HUES48 (cell line): ENCODE measurements around the gene DTX1.

Experiments used
- H3K27ac ChIP-seq: one replicate; pipeline ENCODE4 v1.7.0; 2013; ENCODE audit warnings: low read depth, low read length, inconsistent platforms
- H3K27me3 ChIP-seq: 2 replicates; pipeline ENCODE4 v1.6.1; 2013; ENCODE audit warnings: mild to moderate bottlenecking, low read length; ENCODE audit not compliant: control insufficient read depth, insufficient read depth
- H3K36me3 ChIP-seq: 2 replicates; pipeline ENCODE4 v1.6.1; 2013; ENCODE audit warnings: low read length; ENCODE audit not compliant: control insufficient read depth, insufficient read depth
- H3K4me1 ChIP-seq: 2 replicates; pipeline ENCODE4 v1.6.1; 2013; ENCODE audit warnings: mild to moderate bottlenecking, low read length; ENCODE audit not compliant: control insufficient read depth, insufficient read depth
- H3K4me3 ChIP-seq: 2 replicates; pipeline ENCODE4 v1.5.1; 2013; ENCODE audit warnings: mild to moderate bottlenecking, low read depth, low read length
- H3K9ac ChIP-seq: 2 replicates; pipeline ENCODE4 v1.6.1; 2013; ENCODE audit warnings: mild to moderate bottlenecking, low read depth, low read length, moderate library complexity
- H3K9me3 ChIP-seq: 2 replicates; pipeline ENCODE4 v1.6.1; 2013; ENCODE audit warnings: low read length; ENCODE audit not compliant: control insufficient read depth, insufficient read depth

The DTX1 gene

GRCh38 chr12:113118142-113118541 lies 61.6 kb downstream of the DTX1 start:
- Histone ChIP-seq H3K4me1 (no peaks in the 10 kb centered on the region), H3K27ac (no peak overlapping the region), H3K36me3 (no peaks in the 10 kb centered on the region), H3K27me3 (no peaks in the 10 kb centered on the region), H3K4me3 (no peak overlapping the region), H3K9me3 (no peaks in the 10 kb centered on the region), H3K9ac (no peak overlapping the region)

- no peaks in the 10 kb centered on the region for H3K36me3 ChIP-seq
- no peak overlapping the region for H3K27ac ChIP-seq
- no peaks in the 10 kb centered on the region for H3K27me3 ChIP-seq
- no peak overlapping the region for H3K4me3 ChIP-seq
- no peak overlapping the region for H3K9ac ChIP-seq
- no peaks in the 10 kb centered on the region for H3K4me1 ChIP-seq
- no peaks in the 10 kb centered on the region for H3K9me3 ChIP-seq
Measured at GRCh38 chr12:113119980-113120669, 63.6 kb downstream of the DTX1 start.

DNA sequence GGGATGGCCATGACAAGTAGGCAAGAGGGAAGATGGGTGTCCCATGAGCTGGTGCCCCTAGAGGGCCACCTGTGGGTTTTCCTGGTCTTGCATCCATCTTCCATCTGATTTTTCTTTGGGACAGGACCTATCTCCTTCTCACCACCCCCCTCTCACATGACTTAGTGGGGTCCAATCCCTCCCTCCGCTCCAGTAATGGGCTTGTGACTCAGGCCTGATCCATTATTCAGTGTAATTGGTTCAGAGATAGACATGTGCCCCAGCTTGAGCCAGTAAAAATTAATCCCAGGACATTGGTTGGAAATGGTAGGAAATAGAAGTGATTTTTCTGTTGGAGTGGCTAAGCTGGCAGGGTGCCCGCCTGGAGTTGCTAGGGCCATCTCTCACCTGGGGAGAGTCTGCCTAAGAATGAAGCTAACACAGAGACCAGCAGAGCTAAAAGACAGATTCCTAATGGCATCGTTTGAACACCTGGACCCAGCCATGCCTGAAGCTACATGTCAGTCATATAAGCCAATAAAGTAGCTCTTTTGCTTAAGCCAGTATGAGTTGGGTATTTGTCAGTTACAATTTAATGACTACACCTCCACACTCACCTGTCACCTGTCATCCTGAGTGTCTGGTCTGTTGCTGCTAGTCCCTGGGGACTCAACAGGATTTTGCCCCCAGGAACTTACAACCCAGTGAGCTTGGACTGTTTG lies 64.3 kb downstream of the DTX1 start:
- no peaks in the 10 kb centered on the region for H3K36me3 ChIP-seq
- no peak overlapping the region for H3K4me3 ChIP-seq
- no peaks in the 10 kb centered on the region for H3K4me1 ChIP-seq
- H3K27ac ChIP-seq = no peak overlapping the region
- H3K27me3 ChIP-seq = no peaks in the 10 kb centered on the region
- no peak overlapping the region for H3K9ac ChIP-seq
- no peaks in the 10 kb centered on the region for H3K9me3 ChIP-seq

DNA sequence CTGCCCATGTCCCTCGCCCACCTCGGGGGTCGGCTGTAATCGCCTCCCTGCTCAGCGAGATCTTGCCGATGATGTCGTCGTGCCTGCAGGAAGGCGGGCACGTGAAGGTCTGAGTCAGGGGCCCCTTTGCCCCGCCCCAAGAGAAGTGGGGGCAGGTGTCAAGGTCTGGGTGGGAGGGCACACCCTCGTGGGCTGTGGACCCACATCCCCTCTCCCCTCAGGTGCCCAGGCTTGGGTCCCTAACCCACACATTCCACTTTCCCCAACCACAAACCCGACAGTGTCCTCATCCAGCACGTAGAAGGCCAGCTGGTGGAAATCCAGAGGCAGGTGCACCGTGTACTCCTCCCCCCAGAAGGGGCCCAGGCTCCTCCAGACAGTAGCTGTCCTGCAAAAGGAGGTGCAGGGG lies 71.3 kb downstream of the DTX1 start:
- H3K9me3 ChIP-seq = no peaks in the 10 kb centered on the region
- no peak overlapping the region for H3K9ac ChIP-seq
- no peak overlapping the region for H3K4me3 ChIP-seq
- H3K4me1 ChIP-seq = no peaks in the 10 kb centered on the region
- no peaks in the 10 kb centered on the region for H3K36me3 ChIP-seq
- no peak overlapping the region for H3K27ac ChIP-seq
- no peaks in the 10 kb centered on the region for H3K27me3 ChIP-seq

DNA sequence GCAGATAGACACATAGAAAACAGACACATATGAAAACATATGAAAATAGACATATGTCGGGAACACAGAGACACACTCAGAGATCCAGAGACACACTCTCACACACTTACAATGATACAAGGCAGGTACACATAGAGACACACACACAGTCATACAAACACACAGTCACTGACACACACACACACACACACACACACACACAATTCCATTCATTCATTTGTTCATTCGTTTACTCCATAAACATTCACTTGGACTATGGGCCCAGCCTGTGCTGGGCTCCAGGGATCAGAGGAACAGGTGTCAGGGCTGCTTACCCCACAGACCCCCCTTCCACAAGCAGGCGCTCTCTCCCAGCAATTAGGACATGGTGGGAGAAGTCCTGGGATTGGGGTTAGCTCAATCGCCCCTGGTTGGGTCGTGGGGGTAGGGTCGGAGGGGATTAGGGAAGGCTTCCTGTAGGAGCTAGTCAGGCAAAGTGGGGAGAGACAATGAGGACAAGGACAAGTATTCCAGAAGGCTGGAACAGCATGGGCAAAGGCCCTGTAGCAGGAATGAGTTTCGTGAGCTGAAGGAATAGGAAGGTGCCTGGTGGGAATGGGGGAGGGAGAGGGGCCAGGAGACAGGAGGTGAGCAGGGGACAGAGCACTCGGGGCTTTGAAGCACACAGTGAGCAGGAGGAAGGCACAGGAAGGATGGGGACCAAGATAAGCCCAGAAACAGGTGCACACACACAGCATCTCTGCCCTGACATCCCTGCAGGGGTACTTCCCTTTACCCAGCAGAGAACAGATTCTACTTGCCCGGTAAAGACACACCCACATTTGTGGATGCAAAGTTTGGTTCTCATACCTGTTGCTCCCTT lies 72.5 kb downstream of the DTX1 start:
- no peak overlapping the region for H3K9ac ChIP-seq
- H3K27ac ChIP-seq = no peak overlapping the region
- no peaks in the 10 kb centered on the region for H3K9me3 ChIP-seq
- no peaks in the 10 kb centered on the region for H3K4me1 ChIP-seq
- peaks cover 3% of the 10 kb centered on the region; the same call in 1 of the 2 replicates for H3K27me3 ChIP-seq
- no peak overlapping the region for H3K4me3 ChIP-seq
- H3K36me3 ChIP-seq = no peaks in the 10 kb centered on the region

DNA sequence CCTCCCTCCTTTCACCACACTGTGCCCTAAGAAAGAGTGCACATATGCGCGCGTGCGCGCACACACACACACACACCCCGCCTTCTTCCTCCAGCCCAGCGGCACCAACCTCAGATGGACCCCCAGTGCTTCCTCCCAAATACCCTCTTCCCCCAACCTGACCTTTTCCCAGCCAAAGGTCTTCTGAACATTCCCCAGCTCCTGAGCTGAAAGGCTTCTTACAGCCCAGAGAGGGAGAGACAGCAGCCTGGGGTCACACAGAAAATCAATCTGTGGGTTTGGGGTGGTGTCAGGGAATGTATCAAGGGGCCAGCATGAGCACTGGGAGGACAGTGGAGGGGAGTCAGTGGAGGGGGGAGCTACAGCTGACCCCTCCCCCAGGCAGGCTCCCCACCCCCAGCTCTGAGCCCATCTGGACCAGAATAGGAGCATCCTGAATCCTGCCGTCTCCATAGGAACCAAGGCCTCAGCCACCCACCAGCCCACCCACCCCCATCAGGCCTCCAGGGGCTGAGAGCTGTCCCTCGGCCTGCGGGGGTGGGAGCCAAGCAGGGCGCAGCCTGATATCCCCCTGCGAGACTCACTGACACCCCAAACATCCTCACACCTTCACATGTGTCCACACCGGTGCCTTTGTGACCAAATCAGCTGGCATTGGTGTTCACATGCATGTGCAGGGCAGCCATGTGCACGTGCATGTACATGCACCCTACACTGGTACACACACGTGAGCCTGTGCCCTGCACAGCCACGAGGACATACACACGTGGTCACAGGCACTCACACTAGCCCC lies 73.3 kb downstream of the DTX1 start:
- Histone ChIP-seq H3K4me1 (peaks cover 3% of the 10 kb centered on the region; the same call in 1 of the 2 replicates), H3K9ac (no peak overlapping the region), H3K36me3 (no peaks in the 10 kb centered on the region), H3K4me3 (no peak overlapping the region), H3K9me3 (no peaks in the 10 kb centered on the region), H3K27ac (no peak overlapping the region), H3K27me3 (peaks cover 11% of the 10 kb centered on the region)

GRCh38 chr12:113130457-113131135 lies 74.1 kb downstream of the DTX1 start:
- Histone ChIP-seq H3K27ac (no peak overlapping the region), H3K9me3 (no peaks in the 10 kb centered on the region), H3K27me3 (peaks cover 15% of the 10 kb centered on the region), H3K4me1 (peaks cover 3% of the 10 kb centered on the region; the same call in 1 of the 2 replicates), H3K9ac (no peak overlapping the region), H3K36me3 (no peaks in the 10 kb centered on the region), H3K4me3 (no peak overlapping the region)

GRCh38 chr12:113131556-113131955 lies 75.0 kb downstream of the DTX1 start:
- Histone ChIP-seq H3K9ac (no peak overlapping the region), H3K27ac (no peak overlapping the region), H3K4me1 (peaks cover 3% of the 10 kb centered on the region; the same call in 1 of the 2 replicates), H3K36me3 (no peaks in the 10 kb centered on the region), H3K4me3 (no peak overlapping the region), H3K9me3 (no peaks in the 10 kb centered on the region), H3K27me3 (peaks cover 19% of the 10 kb centered on the region)

DNA sequence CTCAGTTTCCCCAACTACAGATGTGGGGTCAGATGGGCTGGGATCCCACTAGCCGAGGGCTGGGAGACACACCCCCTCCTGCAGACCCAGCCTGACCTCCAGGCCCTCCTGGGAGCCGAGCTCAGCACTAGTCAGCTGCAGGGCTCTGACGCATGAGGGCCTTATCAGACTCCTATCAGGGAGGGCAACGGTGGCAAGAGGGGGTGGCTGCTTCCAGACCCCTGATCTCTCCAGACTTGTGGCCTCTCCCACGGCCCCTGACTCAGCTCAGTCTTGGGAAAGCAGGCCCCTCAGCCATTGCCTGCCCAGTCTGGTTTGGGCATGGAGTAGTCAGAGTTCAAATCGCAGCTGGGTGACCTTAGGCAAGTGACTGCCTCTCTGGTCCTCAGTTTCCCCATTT lies 76.5 kb downstream of the DTX1 start:
- H3K4me1 ChIP-seq = peaks cover 3% of the 10 kb centered on the region; the same call in 1 of the 2 replicates

DNA sequence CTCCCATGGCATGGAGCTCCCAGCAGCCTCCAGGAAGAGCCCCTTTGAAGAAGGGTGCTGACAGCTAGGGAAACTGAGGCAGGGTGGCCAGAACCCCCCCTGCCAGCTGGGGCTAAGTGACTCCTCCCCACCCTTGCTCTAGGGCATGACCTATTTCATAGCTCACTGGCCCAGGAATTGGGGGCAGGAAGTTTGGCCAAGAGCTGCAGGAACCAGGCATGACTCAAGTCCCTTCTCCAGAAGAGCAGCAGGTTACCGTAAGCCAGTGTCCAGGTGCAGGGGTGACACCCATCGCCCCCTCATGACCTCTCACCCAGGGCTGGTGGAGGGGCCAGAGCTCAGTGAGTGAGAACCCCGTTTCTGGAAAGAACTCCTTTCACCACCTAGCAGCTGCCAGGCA lies 77.1 kb downstream of the DTX1 start:
- no peaks in the 10 kb centered on the region for H3K9me3 ChIP-seq
- peaks cover 3% of the 10 kb centered on the region; the same call in 1 of the 2 replicates for H3K4me1 ChIP-seq
- peaks cover 20% of the 10 kb centered on the region for H3K27me3 ChIP-seq
- H3K9ac ChIP-seq = no peak overlapping the region
- H3K36me3 ChIP-seq = no peaks in the 10 kb centered on the region
- no peak overlapping the region for H3K27ac ChIP-seq
- no peak overlapping the region for H3K4me3 ChIP-seq

More for the DNA sequence above, 76.5 kb downstream of the DTX1 start:
- Histone ChIP-seq H3K27ac (no peak overlapping the region), H3K9me3 (no peaks in the 10 kb centered on the region), H3K9ac (no peak overlapping the region), H3K36me3 (no peaks in the 10 kb centered on the region), H3K4me3 (no peak overlapping the region), H3K27me3 (peaks cover 20% of the 10 kb centered on the region)
